ENCODE measurements around the gene DLG3. TPM values are rescaled to one million over a fixed set of nuclear protein-coding genes. Genes with fewer than 3 reads are reported as not detected.

The DLG3 gene
- polyA plus RNA-seq, 1 donor from 2014 or later, result 66.5 TPM

GRCh38 chrX:70553516-70553915, 108.9 kb downstream of the DLG3 start:
- Histone ChIP-seq H3K79me2 (replicated peaks; ENCODE audit: insufficient read depth, low read length) (no peaks in the 10 kb centered on the region), H3K27ac (ENCODE audit: low read length) (no peak overlapping the region), H3K27me3 (ENCODE audit: insufficient read depth, low read depth, low read length) (no peaks in the 10 kb centered on the region), H2AFZ (ENCODE audit: low read depth, low read length) (no peak overlapping the region), H3K4me2 (ENCODE audit: low read length) (no peak overlapping the region), H4K20me1 (ENCODE audit: insufficient read depth) (no peaks in the 10 kb centered on the region), H3K9me3 (ENCODE audit: low read length) (no peaks in the 10 kb centered on the region), H3K9ac (ENCODE audit: low read length) (no peak overlapping the region), H3K4me3 (ENCODE audit: low read length) (no peak overlapping the region), H3F3A (ENCODE audit: insufficient read depth, low read length, poor library complexity, severe bottlenecking) (no peaks in the 10 kb centered on the region), H3K36me3 (ENCODE audit: insufficient read depth, low read length) (no peaks in the 10 kb centered on the region), H3K9me2 (ENCODE audit: insufficient read depth, low read length) (no peaks in the 10 kb centered on the region)
- TF ChIP-seq TAF1 (IDR thresholded peaks at IDR 0.05; ENCODE audit: low read depth) (no peak), REST (IDR thresholded peaks at IDR 0.05; ENCODE audit: borderline replicate concordance) (no peak), CTCF (IDR thresholded peaks at IDR 0.05; ENCODE audit: poor library complexity, severe bottlenecking) (no peak), RAD21 (conservative IDR thresholded peaks at IDR 0.05) (no peak), POLR2AphosphoS5 (IDR thresholded peaks at IDR 0.05) (no peak), EZH2 (IDR thresholded peaks at IDR 0.05; ENCODE audit: borderline replicate concordance, insufficient read depth, low read length, poor library complexity, severe bottlenecking) (no peak), EP300 (conservative IDR thresholded peaks at IDR 0.05; ENCODE audit: poor library complexity, severe bottlenecking) (no peak), MXI1 (conservative IDR thresholded peaks at IDR 0.05; ENCODE audit: poor library complexity, severe bottlenecking) (no peak), SMC3 (conservative IDR thresholded peaks at IDR 0.05; ENCODE audit: poor library complexity) (no peak)

- no peaks in the 10 kb centered on the region for H3K27me3 ChIP-seq (ENCODE audit: insufficient read depth, low read depth, low read length)
- no peak overlapping the region for H3K4me2 ChIP-seq (ENCODE audit: low read length)
- H3K4me3 ChIP-seq (ENCODE audit: low read length), result no peak overlapping the region
- TF ChIP-seq SMC3 (conservative IDR thresholded peaks at IDR 0.05; ENCODE audit: poor library complexity) (no peak), REST (IDR thresholded peaks at IDR 0.05; ENCODE audit: borderline replicate concordance) (no peak), POLR2AphosphoS5 (IDR thresholded peaks at IDR 0.05) (no peak), EZH2 (IDR thresholded peaks at IDR 0.05; ENCODE audit: borderline replicate concordance, insufficient read depth, low read length, poor library complexity, severe bottlenecking) (no peak), TAF1 (IDR thresholded peaks at IDR 0.05; ENCODE audit: low read depth) (no peak), MXI1 (conservative IDR thresholded peaks at IDR 0.05; ENCODE audit: poor library complexity, severe bottlenecking) (no peak), RAD21 (conservative IDR thresholded peaks at IDR 0.05) (no peak), EP300 (conservative IDR thresholded peaks at IDR 0.05; ENCODE audit: poor library complexity, severe bottlenecking) (no peak), CTCF (IDR thresholded peaks at IDR 0.05; ENCODE audit: poor library complexity, severe bottlenecking) (no peak)
- H3F3A ChIP-seq (ENCODE audit: insufficient read depth, low read length, poor library complexity, severe bottlenecking), result no peaks in the 10 kb centered on the region
- H3K9me3 ChIP-seq (ENCODE audit: low read length), result no peaks in the 10 kb centered on the region
- no peaks in the 10 kb centered on the region for H3K79me2 ChIP-seq (replicated peaks; ENCODE audit: insufficient read depth, low read length)
- H3K9me2 ChIP-seq (ENCODE audit: insufficient read depth, low read length), result no peaks in the 10 kb centered on the region
- H3K27ac ChIP-seq (ENCODE audit: low read length), result no peak overlapping the region
- H3K36me3 ChIP-seq (ENCODE audit: insufficient read depth, low read length), result no peaks in the 10 kb centered on the region
- H2AFZ ChIP-seq (ENCODE audit: low read depth, low read length), result no peak overlapping the region
- H4K20me1 ChIP-seq (ENCODE audit: insufficient read depth), result no peaks in the 10 kb centered on the region
- no peak overlapping the region for H3K9ac ChIP-seq (ENCODE audit: low read length)
These were observed 109.4 kb downstream of the DLG3 start for GRCh38 chrX:70554081-70554480.

All from neural cell (in vitro differentiated cells).